DMS53 (cell line): Measurements from ENCODE around the gene MALRD1.
A peak's percentile ranks its signal among the peaks of the same experiment; 100 is the strongest.
"Not testable (repeated sequence)": the region's sequence is repeated elsewhere in the genome, so short reads cannot be mapped to it uniquely, and the experiment has no call there.

ENCODE experiments used
- DNase-seq: peaks from one replicate; lab custom pipeline; 2025; lab: John Stamatoyannopoulos, UW

The MALRD1 gene

DNA sequence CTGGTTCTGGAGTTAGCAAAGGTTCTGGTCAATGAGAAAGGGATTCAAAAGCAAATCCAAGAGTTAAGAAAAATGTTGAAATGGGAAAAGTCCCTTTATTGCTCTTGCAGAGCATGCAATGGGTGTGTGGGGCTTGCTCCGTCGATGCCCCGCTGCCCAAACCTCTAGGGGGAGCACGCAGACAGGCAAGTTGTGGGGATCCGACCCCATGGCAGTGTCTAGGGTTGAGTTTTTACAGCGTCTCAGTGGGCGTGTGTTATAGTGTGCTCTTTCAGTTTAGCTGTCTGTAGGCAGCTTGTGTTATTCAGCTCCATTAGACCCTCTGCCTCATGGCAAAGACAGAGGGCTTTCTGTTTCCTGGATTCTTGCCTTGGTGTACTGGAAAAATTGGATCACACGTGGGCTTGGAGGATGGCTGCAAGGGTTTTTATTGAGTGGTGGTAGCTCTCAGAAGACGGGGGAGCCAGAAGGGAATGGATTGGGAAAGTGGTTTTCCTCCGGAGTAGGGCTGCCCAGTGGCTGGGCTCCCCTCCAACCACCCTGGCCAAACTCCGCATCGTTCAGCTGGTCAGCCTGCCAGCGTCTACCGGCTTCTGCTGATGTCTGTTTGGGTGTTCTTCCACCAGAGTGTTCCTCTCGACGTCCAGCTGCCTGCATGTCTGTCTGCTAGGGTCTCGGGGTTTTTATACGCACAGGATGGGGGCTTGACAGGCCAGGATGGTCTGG is 665.4 kb downstream of the MALRD1 start:
- no peak for DNase-seq

- peak; percentile 38 for DNase-seq
These were observed 670.7 kb downstream of the MALRD1 start for GRCh38 chr10:19719284-19719683.

DNA sequence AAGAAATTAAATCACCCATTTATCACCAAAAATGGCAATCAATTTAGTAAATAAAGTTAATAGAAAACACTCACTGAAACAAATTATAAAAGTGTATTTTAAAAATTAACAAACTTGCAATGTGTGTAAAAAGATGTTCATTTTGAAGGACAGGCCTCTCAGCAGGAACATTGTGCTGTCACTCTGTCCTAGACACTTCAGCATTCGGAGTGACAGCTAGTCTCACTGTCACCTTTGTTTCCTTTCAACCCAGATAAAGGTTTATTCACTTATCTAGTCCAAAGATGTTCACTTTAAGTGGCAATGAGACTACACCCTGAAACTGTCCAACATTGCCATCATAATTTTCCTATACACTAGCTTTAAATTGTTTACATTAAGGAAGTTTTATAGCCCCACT is 675.7 kb downstream of the MALRD1 start:
- no peak for DNase-seq

DNA sequence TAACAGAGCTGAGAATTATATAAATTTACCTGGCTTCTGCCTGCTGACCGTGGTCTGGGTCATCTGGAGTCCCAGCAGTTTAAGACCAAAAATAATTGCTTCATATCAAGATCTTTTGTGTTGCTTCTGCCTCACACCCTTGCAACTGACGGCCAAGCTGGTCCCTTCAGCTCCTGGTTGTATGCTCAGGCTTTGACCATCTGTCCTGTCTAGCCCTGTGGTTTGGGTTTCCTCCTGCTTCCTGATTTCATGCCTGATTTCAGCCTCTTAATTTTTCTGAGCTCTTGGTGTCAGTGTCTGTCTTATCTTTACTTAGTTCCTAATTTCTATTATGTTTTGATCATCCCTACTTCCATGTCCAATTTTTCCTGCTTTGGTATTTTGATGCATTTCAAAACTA is 679.8 kb downstream of the MALRD1 start:
- DNase-seq: no peak

DNA sequence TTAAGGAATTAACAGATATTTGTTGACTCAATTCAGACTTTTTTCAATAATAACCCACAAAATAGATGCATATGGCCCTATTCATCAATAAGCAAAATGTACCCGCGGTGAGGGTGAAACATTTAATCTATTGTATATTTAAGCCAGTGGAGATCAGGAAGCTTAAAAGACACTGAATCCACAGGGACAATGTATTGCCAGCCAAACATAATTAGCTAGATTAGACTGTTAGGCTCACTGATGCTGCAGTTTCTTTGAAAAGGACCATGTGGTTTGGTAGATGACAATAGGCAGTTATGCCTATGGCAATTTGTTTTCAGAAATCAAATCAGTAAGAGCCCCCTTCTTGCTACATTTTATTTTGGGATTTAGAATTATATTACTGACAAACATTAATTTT is 680.4 kb downstream of the MALRD1 start:
- DNase-seq: no peak

GRCh38 chr10:19730167-19730906 is 681.7 kb downstream of the MALRD1 start:
- DNase-seq: no peak

DNA sequence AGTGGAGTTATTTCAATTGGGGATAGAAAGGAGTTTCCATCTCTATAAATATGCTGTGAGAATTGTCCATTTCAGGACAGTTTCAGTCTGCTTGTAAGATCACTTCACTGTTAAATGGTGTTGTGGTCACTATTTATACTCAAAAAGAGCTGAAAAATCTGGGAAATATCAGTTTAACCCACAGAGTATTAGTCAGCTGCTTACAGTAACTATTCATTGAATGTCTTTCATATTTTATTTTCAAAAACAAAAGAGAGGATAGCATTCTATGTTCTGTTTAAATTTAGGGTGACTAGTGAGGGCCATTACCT is 682.3 kb downstream of the MALRD1 start:
- no peak for DNase-seq

- DNase-seq: no peak
These were observed 683.0 kb downstream of the MALRD1 start for GRCh38 chr10:19731560-19731959.

DNA sequence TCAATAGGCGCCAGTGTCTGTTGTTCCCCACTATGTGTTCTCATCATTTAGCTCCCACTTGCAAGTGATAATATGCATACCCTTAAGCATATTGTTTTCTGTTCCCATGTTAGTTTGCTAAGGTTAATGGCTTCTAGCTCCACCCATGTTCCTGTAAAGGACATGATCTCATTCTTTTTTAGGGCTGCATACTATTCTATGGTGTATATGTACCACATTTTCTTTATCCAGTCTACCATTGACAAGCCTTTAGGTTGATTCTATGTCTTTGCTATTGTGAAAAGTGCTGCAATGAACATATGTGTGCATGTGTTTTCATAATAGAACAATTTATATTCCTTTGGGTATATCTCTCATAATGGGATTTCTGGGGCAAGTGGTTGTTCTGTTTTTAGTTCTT is 689.8 kb downstream of the MALRD1 start:
- no peak for DNase-seq

GRCh38 chr10:19739232-19739631 is 690.6 kb downstream of the MALRD1 start:
- not testable (repeated sequence) for DNase-seq

DNA sequence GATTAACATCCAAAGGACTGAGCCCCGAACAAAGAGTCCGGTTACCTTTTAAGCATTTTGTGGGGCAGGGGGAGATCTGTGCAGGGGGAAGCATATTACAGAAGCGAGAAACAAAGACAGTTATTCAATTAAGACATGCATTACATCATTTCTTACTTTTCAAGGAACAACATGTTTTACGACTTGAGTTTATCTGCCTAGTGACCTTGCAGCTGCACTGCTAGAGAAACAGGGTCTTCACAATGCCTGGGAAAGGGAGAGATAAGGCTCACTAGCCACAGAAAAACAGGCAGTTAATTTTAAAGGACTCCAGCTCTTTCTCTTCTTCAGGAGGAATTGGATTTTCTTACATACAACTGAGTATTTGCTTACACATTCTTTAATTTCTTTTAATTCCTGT is 693.5 kb downstream of the MALRD1 start:
- not testable (repeated sequence) for DNase-seq

GRCh38 chr10:19745672-19746071 is 697.1 kb downstream of the MALRD1 start:
- DNase-seq: no peak

DNA sequence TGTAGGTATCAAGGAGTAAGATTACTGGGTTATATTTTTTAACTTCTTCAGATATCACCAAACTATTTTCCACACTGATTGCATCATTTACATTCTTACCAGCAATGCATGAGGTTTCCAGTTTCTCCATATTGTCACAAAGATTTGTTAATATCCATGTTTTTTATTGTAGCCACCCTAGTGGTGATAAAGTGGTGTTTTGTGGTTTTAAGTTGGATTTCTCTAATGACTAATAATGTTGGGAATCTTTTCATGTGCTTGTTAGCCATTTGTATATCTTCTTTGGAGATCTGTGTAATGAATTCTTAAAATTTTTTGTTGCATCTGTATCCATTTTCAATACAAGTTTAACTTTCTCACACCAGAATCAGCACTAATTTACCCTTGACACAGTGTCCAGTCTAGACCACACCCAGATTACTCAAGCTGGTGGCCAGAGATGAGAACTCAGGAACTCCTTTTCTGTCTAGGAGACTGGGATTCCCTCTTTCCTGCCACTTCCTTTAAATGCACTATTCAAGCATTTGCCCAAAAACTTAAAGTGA is 700.7 kb downstream of the MALRD1 start:
- DNase-seq: no peak

GRCh38 chr10:19750972-19751371 is 702.4 kb downstream of the MALRD1 start:
- DNase-seq: no peak

DNA sequence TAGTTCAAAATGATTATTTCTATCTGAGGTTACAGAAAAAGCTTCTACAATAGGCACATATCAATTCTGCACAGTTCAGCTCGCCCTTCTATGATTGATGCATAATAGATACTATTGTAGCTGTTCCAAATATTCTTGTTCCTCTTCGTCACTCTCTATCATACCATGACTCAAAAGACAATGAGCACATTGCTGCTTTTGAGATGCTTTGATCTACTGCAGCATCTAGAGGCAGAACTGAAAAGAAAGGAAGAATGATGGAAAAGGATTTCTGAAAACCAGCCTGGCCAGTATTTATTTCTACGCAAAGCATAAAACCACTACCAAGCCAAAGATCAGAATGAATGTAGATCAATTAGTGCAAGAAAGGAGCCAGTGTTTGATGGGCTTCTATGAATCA is 708.3 kb downstream of the MALRD1 start:
- no peak for DNase-seq

DNA sequence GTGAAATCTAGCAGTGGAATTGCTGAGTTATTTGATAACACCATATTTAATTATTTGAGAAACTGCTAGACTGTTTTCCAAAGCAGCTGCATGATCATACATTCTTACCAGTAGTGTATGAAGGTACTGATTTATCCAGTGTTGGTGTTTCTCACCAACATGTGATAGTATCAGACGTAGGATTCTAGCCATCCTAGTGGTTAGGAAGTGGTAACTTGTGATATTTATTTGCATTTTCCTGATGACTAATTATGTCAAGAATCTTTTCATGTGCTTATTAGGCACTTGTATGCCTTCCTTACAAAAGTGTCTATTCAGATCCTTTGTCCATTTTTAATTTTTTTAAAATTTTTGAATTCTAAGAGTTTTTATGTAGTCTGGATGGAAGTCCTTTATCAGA is 713.4 kb downstream of the MALRD1 start:
- peak; percentile 20 for DNase-seq

GRCh38 chr10:19764111-19764510 is 715.5 kb downstream of the MALRD1 start:
- DNase-seq: no peak

DNA sequence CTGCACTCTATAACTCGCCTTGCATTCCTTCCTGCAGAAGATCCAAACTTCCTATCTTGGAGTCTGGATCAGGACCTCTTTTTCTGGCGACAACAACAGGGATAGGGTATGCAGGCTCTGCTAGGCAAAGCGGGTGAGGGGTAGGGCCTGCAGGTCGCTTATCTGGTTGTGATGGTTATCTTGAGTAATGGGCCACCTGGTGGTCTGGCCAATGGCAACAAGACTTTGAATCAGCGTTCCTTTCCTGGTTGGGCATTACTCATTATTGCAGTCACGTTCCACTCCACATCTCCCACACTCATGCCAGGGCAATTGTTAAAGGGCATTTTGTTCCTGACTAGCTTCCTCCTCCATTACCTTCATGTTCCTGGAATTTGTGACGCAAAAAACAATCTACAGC is 719.3 kb downstream of the MALRD1 start:
- no peak for DNase-seq

DNA sequence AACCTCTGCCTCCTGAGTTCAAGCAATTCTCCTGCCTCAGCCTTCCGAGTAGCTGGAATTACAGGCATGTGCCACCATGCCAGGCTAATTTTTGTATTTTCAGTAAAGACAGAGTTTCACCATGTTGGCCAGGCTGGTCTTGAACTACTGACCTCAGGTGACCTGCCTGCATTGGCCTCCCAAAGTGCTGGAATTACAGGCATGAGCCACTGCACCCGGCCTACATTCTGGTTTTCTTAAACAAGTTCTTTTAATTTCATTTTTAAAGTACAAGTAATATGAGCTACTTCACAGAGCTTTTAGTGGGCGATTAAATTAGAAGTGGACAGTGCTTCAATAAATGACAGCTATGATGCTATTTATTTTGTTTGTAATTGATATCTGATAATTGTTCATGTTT is 721.2 kb downstream of the MALRD1 start:
- not testable (repeated sequence) for DNase-seq

DNA sequence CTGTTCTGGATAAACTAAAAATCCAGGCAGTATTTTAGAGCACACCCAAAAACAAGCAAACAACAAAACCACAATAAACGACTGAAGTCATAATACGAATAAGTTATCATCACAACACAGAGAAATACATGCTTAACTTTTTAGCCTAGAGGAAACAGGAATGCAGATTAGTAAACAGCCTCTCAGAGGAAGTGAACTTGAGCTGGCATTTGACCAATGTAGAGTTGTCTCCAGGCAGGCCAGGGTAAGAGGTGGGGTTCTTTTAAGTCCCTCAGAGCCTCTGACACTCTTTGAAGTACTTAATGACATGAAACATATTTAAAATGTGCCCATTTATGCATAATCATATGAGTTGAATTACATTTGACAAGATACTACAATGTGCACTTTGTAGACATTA is 724.4 kb downstream of the MALRD1 start:
- no peak for DNase-seq

GRCh38 chr10:19775296-19775695 is 726.7 kb downstream of the MALRD1 start:
- DNase-seq: no peak

DNA sequence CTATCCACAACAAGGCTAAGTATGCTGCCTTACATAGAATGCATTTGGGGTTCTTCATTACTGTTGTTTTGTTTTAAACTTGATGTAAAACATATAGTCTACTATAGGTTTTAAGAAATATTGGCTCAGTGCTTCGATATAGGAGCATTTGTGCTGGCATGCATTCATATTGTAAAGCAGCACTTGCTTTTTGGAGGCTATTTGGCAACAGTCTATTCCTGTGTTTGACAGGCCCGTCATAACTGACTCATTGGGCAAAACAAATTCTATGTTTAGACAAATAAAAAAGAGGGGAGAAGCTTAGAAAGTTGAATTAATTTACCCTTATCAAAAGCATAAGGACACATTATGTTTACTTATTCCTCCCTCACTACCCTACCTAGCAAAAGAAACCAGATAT is 729.2 kb downstream of the MALRD1 start:
- DNase-seq: no peak

DNA sequence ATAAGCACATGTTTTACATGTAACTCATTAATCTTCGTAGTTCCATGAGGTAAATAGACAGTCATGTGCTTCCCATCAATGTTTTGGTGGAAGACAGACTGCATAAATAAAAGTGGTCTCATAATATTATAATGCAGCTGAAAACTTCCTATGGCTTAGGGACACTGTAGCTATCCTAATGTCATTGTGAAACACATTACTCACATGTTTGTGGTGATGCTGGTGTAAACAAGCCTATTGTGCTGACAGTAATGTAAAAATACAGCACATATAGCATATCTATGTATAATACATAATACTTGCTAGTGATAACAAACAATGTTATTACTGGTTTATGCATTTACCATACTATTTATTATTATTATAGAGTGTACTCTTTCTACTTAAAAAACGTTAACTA is 730.4 kb downstream of the MALRD1 start:
- no peak for DNase-seq
